Thyroid gland (tissue), 4 donors: ENCODE results near the gene INO80E.

Experiments used
- POLR2A ChIP-seq, 2 donors: fragments of 450-650 bp; IDR thresholded peaks; one replicate each; pipeline ENCODE4 v1.6.1; 2017; ENCODE audit warnings: antibody characterized with exemption in 2 of 2, mild to moderate bottlenecking in 2 of 2, moderate library complexity in 1 of 2
- TF ChIP-seq, protein P1 (sequence below), 6 experiments: fragments of 200-600 bp in 3 of 6; fragments of 450-650 bp in 3 of 6; sonication (generic) in 3 of 6; IDR thresholded peaks; one replicate each; pipeline ENCODE4 v1.5.1; 2016 to 2019; ENCODE audit warnings: antibody characterized with exemption in 6 of 6, mild to moderate bottlenecking in 2 of 6, inconsistent platforms in 1 of 6, moderate library complexity in 1 of 6

DNA sequence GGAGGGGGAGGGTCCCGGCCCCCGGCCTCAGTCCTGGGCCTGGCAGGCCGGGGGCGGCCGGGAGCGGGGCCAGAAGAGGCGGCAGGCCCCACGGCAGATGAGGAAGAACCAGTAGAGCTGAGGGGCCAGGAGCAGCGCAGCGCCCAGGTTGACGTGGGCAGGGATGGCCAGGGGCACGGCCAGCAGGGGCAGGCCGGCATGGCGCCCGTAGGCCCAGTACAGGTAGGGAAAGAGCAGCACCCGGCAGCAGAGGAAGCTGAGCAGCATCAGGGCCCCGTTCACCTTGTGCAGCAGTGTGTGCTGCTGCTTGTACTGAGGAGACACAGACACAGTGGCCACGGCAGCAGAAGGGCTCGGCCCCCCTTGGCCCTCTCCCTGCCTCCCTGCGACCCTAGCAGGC lies 29.1 kb downstream of the INO80E start:
- TF ChIP-seq, protein P1, sequence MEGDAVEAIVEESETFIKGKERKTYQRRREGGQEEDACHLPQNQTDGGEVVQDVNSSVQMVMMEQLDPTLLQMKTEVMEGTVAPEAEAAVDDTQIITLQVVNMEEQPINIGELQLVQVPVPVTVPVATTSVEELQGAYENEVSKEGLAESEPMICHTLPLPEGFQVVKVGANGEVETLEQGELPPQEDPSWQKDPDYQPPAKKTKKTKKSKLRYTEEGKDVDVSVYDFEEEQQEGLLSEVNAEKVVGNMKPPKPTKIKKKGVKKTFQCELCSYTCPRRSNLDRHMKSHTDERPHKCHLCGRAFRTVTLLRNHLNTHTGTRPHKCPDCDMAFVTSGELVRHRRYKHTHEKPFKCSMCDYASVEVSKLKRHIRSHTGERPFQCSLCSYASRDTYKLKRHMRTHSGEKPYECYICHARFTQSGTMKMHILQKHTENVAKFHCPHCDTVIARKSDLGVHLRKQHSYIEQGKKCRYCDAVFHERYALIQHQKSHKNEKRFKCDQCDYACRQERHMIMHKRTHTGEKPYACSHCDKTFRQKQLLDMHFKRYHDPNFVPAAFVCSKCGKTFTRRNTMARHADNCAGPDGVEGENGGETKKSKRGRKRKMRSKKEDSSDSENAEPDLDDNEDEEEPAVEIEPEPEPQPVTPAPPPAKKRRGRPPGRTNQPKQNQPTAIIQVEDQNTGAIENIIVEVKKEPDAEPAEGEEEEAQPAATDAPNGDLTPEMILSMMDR (IDR thresholded peaks at IDR 0.05) = no peak
- no peak for TF ChIP-seq POLR2A (IDR thresholded peaks at IDR 0.05)
